Stimulated activated naive CD8-positive, alpha-beta T cell treated with anti-CD3 and anti-CD28 coated beads, Interleukin-15, amount 100 ng/mL, for 72 hours (primary cell): ENCODE results near the gene ISX.

Experiments
- ATAC-seq: fragments of 150-1000 bp; cut with Tn5 transposase; 2 replicates; pipeline ENCODE4 v1.10.0; 2021; ENCODE audit warnings: mild to moderate bottlenecking, moderate library complexity
- DNase-seq, 2 donors: peaks; one replicate each; pipeline ENCODE4 v3.0.0; 2021 to 2022
- H3K27ac Mint-ChIP-seq, 2 donors: one replicate each; pipeline ENCODE4 v1.8.0; 2022; ENCODE audit warnings: mild to moderate bottlenecking in 2 of 2, mixed read lengths in 2 of 2, moderate library complexity in 2 of 2
- H3K27me3 Mint-ChIP-seq: one replicate; pipeline ENCODE4 v1.8.0; 2022; ENCODE audit warnings: mixed read lengths
- H3K4me1 Mint-ChIP-seq: one replicate; pipeline ENCODE4 v1.8.0; 2022; ENCODE audit warnings: mild to moderate bottlenecking, mixed read lengths
- H3K4me3 Mint-ChIP-seq, 2 donors: one replicate each; pipeline ENCODE4 v1.8.0; 2022; ENCODE audit warnings: mild to moderate bottlenecking in 2 of 2, mixed read lengths in 2 of 2, moderate library complexity in 1 of 2
- H3K9me3 Mint-ChIP-seq, 2 donors: one replicate each; pipeline ENCODE4 v1.8.0; 2022; ENCODE audit warnings: mixed read lengths in 2 of 2

The ISX gene

GRCh38 chr22:35114131-35114980, 48.4 kb downstream of the ISX start:
- Mint-ChIP-seq H3K27ac (peak overlapping the region in 1 of 2 donors; percentile 20), H3K4me1 (no peaks in the 10 kb centered on the region), H3K27me3 (peaks cover 8% of the 10 kb centered on the region), H3K4me3 (no peak overlapping the region), H3K9me3 (peaks cover 0 to under 1% of the 10 kb centered on the region in 2 donors)
- no peak for ATAC-seq
- no peak for DNase-seq

DNA sequence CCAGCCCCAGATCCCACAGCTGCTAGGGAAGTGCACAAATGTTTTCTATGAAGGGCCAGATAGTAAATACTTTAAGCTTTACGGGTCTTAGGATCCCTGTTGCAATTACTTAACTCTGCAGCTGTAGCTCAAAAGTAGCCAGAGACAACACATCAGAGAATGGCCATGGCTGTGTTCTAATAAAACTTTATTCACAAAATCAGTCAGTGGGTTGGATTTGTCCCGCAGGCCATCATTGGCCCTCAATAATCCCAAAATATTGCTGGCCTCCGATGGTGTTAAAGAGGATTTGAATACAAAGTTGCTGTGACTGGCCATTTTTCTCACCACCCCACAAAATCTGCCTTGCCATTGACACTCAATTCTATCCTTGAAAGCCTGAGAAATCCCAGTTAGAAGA, 49.6 kb downstream of the ISX start:
- Mint-ChIP-seq H3K27me3 (peaks cover 4% of the 10 kb centered on the region), H3K9me3 (no peaks in the 10 kb centered on the region), H3K4me3 (no peak overlapping the region), H3K4me1 (no peaks in the 10 kb centered on the region), H3K27ac (no peak overlapping the region)
- no peak for ATAC-seq
- no peak for DNase-seq

GRCh38 chr22:35116269-35116668, 50.3 kb downstream of the ISX start:
- no peaks in the 10 kb centered on the region for H3K4me1 Mint-ChIP-seq
- no peak overlapping the region for H3K27ac Mint-ChIP-seq
- DNase-seq (no peak), ATAC-seq (no peak)
- H3K4me3 Mint-ChIP-seq = no peak overlapping the region
- no peaks in the 10 kb centered on the region for H3K27me3 Mint-ChIP-seq
- H3K9me3 Mint-ChIP-seq = no peaks in the 10 kb centered on the region

GRCh38 chr22:35116817-35117216, 50.9 kb downstream of the ISX start:
- Mint-ChIP-seq H3K27me3 (no peaks in the 10 kb centered on the region), H3K4me1 (no peaks in the 10 kb centered on the region), H3K4me3 (no peak overlapping the region), H3K9me3 (no peaks in the 10 kb centered on the region), H3K27ac (no peak overlapping the region)
- ATAC-seq (no peak), DNase-seq (no peak)

DNA sequence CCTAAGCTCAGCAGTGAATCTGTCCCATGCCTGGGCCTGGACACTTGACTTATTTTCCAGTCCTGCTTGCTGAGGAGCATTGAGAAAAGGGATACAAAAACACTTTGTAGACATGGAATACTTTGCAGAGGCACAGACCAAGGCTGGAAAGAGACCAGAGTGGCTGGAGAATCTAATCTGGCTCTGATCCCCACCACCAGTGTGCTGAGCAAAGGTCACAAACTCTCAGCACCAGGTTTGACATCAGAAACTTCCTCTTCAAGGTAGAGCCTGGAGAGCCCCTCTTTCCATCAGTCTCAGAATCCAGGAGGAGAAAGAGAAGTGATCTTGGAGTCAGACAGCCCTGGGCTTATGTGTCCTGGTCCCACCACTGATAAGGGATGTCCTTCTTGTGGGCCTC, 53.5 kb downstream of the ISX start:
- DNase-seq (no peak), ATAC-seq (no peak)
- Mint-ChIP-seq H3K9me3 (no peaks in the 10 kb centered on the region), H3K4me3 (no peak overlapping the region), H3K27ac (peak overlapping the region in 1 of 2 donors; percentile 48), H3K4me1 (no peaks in the 10 kb centered on the region), H3K27me3 (peaks cover 9% of the 10 kb centered on the region)

DNA sequence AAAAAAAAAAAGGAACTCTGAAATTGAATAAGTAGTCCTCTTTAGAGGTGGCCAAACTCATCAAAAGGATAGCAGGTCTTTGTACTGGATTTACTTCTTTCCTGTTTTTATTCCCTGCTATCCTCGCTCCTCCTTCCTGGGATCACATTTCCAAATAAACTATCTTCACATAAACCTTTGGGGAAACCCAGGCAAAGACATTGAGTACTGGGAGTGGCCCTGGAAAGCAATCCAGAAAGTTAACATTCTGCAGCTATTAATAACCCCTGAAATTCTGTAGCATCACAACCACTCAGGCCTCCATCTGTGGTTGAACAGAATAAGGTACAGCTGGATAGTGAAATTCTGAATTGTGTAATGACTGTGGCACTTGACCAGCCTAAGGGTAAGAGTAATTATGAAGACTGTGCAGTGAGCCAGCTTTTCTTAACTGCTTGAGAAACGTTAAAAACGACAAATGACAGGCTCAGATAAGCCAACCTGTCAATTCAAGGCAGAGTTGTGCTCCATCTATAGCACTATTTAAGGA, 58.8 kb downstream of the ISX start:
- DNase-seq (no peak), ATAC-seq (no peak)
- Mint-ChIP-seq H3K9me3 (no peaks in the 10 kb centered on the region), H3K27me3 (peaks cover 47% of the 10 kb centered on the region), H3K27ac (no peak overlapping the region), H3K4me1 (no peaks in the 10 kb centered on the region), H3K4me3 (no peak overlapping the region)

- no peaks in the 10 kb centered on the region for H3K9me3 Mint-ChIP-seq
These were observed 61.0 kb downstream of the ISX start for GRCh38 chr22:35126993-35127392.

GRCh38 chr22:35128637-35129036, 62.7 kb downstream of the ISX start:
- H3K4me3 Mint-ChIP-seq = no peak overlapping the region

More at GRCh38 chr22:35126993-35127392, 61.0 kb downstream of the ISX start:
- ATAC-seq (no peak), DNase-seq (no peak)
- Mint-ChIP-seq H3K4me1 (no peaks in the 10 kb centered on the region), H3K27me3 (peaks cover 60% of the 10 kb centered on the region), H3K27ac (no peak overlapping the region), H3K4me3 (no peak overlapping the region)

DNA sequence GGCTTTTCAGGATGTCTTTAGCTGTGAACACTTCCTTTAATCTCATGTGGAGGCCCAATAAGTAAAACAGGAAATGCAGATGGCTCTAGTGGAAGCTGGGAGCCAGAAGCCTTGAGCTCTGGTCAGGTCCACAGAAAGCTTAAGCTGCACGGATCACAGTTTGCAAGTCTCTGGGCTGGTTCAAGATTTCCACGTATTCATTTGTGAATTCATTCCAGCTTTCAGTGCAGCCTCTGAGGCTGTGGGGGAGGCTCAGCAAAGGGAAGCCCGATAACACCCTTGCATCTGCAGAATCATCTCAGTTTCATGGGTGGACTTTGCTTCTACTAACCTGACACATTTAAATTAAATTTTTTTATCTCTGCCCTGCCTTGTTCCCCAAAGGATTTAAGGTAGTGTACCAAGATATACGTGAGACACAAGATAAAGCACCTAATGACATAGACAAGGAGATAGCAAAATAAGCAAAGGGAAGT, 65.6 kb downstream of the ISX start:
- ATAC-seq (no peak), DNase-seq (no peak)
- Mint-ChIP-seq H3K9me3 (no peaks in the 10 kb centered on the region), H3K27me3 (peaks cover 56% of the 10 kb centered on the region), H3K4me3 (no peak overlapping the region), H3K4me1 (peaks cover 7% of the 10 kb centered on the region), H3K27ac (peak overlapping the region in 1 of 2 donors; percentile 59)

More at GRCh38 chr22:35128637-35129036, 62.7 kb downstream of the ISX start:
- no peaks in the 10 kb centered on the region for H3K9me3 Mint-ChIP-seq
- no peaks in the 10 kb centered on the region for H3K4me1 Mint-ChIP-seq
- H3K27ac Mint-ChIP-seq = no peak overlapping the region
- ATAC-seq (peak; percentile 33), DNase-seq (no peak)
- H3K27me3 Mint-ChIP-seq = peaks cover 65% of the 10 kb centered on the region

- Mint-ChIP-seq H3K4me3 (no peak overlapping the region), H3K4me1 (peaks cover 7% of the 10 kb centered on the region), H3K27ac (no peak overlapping the region), H3K9me3 (no peaks in the 10 kb centered on the region), H3K27me3 (peaks cover 53% of the 10 kb centered on the region)
- DNase-seq (no peak), ATAC-seq (no peak)
These were observed 66.6 kb downstream of the ISX start for GRCh38 chr22:35132568-35132967.

- Mint-ChIP-seq H3K27me3 (peaks cover 50% of the 10 kb centered on the region), H3K4me3 (no peak overlapping the region), H3K4me1 (peaks cover 7% of the 10 kb centered on the region), H3K27ac (no peak overlapping the region), H3K9me3 (no peaks in the 10 kb centered on the region)
- ATAC-seq (no peak), DNase-seq (no peak)
These were observed 67.9 kb downstream of the ISX start for GRCh38 chr22:35133702-35134380.

DNA sequence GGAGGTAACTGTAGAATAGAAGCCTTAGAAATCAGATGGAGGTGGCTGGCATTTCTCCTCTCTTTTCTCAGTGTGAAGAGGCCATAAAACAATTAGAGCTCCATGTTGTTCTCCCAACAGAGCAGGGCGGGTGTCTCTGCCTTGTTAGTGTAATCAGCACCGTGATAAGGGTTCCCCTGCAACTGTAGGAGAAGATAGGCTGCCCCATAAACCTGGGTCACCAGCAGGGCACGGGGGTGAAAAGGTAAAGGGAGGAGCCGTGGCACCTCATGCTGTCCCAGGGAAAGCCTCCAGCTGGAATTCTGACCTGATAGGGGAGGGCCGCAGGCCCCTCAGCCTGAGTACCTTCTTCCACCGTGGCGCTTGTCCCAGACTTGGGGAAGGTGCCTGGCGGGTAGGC, 68.7 kb downstream of the ISX start:
- Mint-ChIP-seq H3K27me3 (peaks cover 42% of the 10 kb centered on the region), H3K27ac (no peak overlapping the region), H3K4me1 (peaks cover 7% of the 10 kb centered on the region), H3K4me3 (no peak overlapping the region), H3K9me3 (no peaks in the 10 kb centered on the region)
- no peak for DNase-seq
- ATAC-seq = no peak

DNA sequence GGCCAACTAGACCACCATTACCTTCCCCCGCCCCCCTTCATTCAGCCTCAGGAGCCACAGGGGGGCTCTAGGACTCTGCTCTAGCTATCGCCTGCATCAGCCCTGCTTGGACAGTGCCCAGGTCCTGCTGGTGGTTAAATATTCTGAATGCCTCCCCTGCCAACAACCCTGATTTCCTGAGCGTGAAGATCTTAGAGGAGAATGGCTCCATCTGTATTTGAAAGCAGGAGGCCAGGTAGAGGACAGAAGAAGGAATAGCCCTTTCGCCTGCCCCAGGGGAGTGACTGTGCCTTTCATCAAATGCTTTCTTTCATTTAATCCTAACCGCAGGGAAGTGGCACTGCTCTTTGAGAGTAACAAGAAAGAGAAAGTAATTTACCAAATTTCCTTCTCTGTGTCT, 69.2 kb downstream of the ISX start:
- ATAC-seq (no peak), DNase-seq (no peak)
- Mint-ChIP-seq H3K27ac (no peak overlapping the region), H3K27me3 (peaks cover 42% of the 10 kb centered on the region), H3K4me1 (peaks cover 7% of the 10 kb centered on the region), H3K9me3 (no peaks in the 10 kb centered on the region), H3K4me3 (no peak overlapping the region)
